Measurements from ENCODE around the gene ARHGEF2. TPM values are rescaled to one million over a fixed set of nuclear protein-coding genes. Genes with fewer than 3 reads are reported as not detected.

ARHGEF2 gene
- total and polyA plus RNA-seq, 2 donors (not counting 3 experiments of a cell fraction or from before 2014, with no cell fraction given), result 59.2 to 118 TPM

- H3K4me2 ChIP-seq (ENCODE audit: insufficient read depth, low read length), result no peak overlapping the region
Measured at GRCh38 chr1:156002188-156002911, 24.0 kb upstream of the ARHGEF2 start.

More at GRCh38 chr1:156002188-156002911, 24.0 kb upstream of the ARHGEF2 start:
- H4K20me1 ChIP-seq (replicated peaks; ENCODE audit: control insufficient read depth, extremely low read depth, insufficient read depth, low read length), result no peaks in the 10 kb centered on the region
- no peaks in the 10 kb centered on the region for H3K9me1 ChIP-seq (replicated peaks; ENCODE audit: control insufficient read depth, extremely low read depth, insufficient read depth, low read length)
- no peaks in the 10 kb centered on the region for H3K9me3 ChIP-seq (replicated peaks; ENCODE audit: control insufficient read depth, insufficient read depth, low read length)
- H3K4me3 ChIP-seq (replicated peaks in 1 of 3; ENCODE audit: insufficient read depth in 1 of 3, low read depth in 1 of 3, low read length in 3 of 3), result no peak overlapping the region
- FAIRE-seq, result no peak
- no peak overlapping the region for H2AFZ ChIP-seq (ENCODE audit: low read depth, low read length)
- DNase-seq (ENCODE audit: low read depth, low spot score), result no peak
- ChIA-PET CTCF (interaction anchor here (2.7 to 4.4 kb wide), 3 partner anchors 12 to 64 kb away, joined by 19 to 22 read pairs (median 19); no protein-coding TSS in a partner anchor), POLR2A (interaction anchor here (0.5 kb wide), 1 partner anchor 247 kb away, joined by 4 read pairs; no protein-coding TSS in a partner anchor)
- intact Hi-C loops (cut with micrococcal nuclease), result no loop called here
- BruUV-seq (replicated peaks), result no TSS peak
- H3K79me2 ChIP-seq (ENCODE audit: control insufficient read depth, insufficient read depth, low read length), result no peaks in the 10 kb centered on the region
- H3K36me3 ChIP-seq (ENCODE audit: control insufficient read depth in 2 of 2, extremely low read depth in 1 of 2, insufficient read depth in 2 of 2, low read length in 2 of 2), result peaks cover 0 to 2% of the 10 kb centered on the region in 2 experiments
- H3K27ac ChIP-seq (ENCODE audit: insufficient read depth, low read depth, low read length), result no peak overlapping the region
- H3K4me1 ChIP-seq (ENCODE audit: control insufficient read depth, extremely low read depth, insufficient read depth, low read length), result no peaks in the 10 kb centered on the region
- H3K27me3 ChIP-seq (ENCODE audit: control insufficient read depth in 2 of 2, insufficient read depth in 2 of 2, low read length in 2 of 2), result no peaks in the 10 kb centered on the region
- TF ChIP-seq MAX (IDR thresholded peaks at IDR 0.05; ENCODE audit: insufficient read depth, insufficient read length) (no peak), EZH2 (IDR thresholded peaks at IDR 0.05; ENCODE audit: borderline replicate concordance, low read depth, low read length, severe bottlenecking) (no peak), CTCF (IDR thresholded peaks at IDR 0.05; ENCODE audit: extremely low read depth in 1 of 2, insufficient read depth in 1 of 2, low read depth in 1 of 2, low read length in 2 of 2) (no peak), GATA2 (IDR thresholded peaks at IDR 0.05; ENCODE audit: insufficient read depth, insufficient read length, low read depth, low read length) (no peak), MYC (IDR thresholded peaks at IDR 0.05; ENCODE audit: low read depth, low read length) (no peak), JUN (IDR thresholded peaks at IDR 0.05; ENCODE audit: borderline replicate concordance, insufficient read depth, insufficient read length, low read depth) (no peak), FOS (IDR thresholded peaks at IDR 0.05; ENCODE audit: borderline replicate concordance, insufficient read depth, low read length) (no peak), POLR2A (IDR thresholded peaks at IDR 0.05; ENCODE audit: low read depth, low read length) (no peak), POLR2AphosphoS5 (IDR thresholded peaks at IDR 0.05; ENCODE audit: insufficient read depth, low read depth, low read length) (no peak)
- dilution Hi-C loops (cut with MboI; ENCODE audit: extremely low pct_ligation_motif_present, low sequenced_read_pairs), result no loop called here
- H3K9ac ChIP-seq (replicated peaks; ENCODE audit: extremely low read depth, insufficient read depth, low read length), result no peak overlapping the region

Measured in endothelial cell of umbilical vein (primary cell).